Esophagus (tissue), 2 donors: Measurements from ENCODE around the gene F8A2. TPM values are rescaled to one million over a fixed set of nuclear protein-coding genes. Genes with fewer than 3 reads are reported as not detected.
"Not testable (repeated sequence)": the region's sequence is repeated elsewhere in the genome, so short reads cannot be mapped to it uniquely, and the experiment has no call there.

Experiments used
- H3K27ac ChIP-seq, 2 donors: one replicate each; pipeline ENCODE4 v1.5.1; 2013; ENCODE audit warnings: low read depth in 2 of 2, mild to moderate bottlenecking in 2 of 2, inconsistent platforms in 1 of 2, low read length in 1 of 2, moderate library complexity in 1 of 2
- H3K27me3 ChIP-seq, 2 donors: one replicate each; pipeline ENCODE4 v1.6.1; 2013; ENCODE audit warnings: low read length in 2 of 2, control low read depth in 1 of 2, mild to moderate bottlenecking in 1 of 2; ENCODE audit not compliant: insufficient read depth in 2 of 2, control insufficient read depth in 1 of 2
- H3K36me3 ChIP-seq, 2 donors: one replicate each; pipeline ENCODE4 v1.6.1; 2013; ENCODE audit warnings: low read length in 1 of 2; ENCODE audit not compliant: control insufficient read depth in 2 of 2, insufficient read depth in 2 of 2
- H3K4me1 ChIP-seq, 2 donors: one replicate each; pipeline ENCODE4 v1.6.1; 2013; ENCODE audit warnings: low read length in 1 of 2; ENCODE audit not compliant: control insufficient read depth in 2 of 2, insufficient read depth in 2 of 2
- H3K4me3 ChIP-seq, 2 donors: one replicate each; pipeline ENCODE4 v1.5.1; 2013; ENCODE audit warnings: low read length in 2 of 2, mild to moderate bottlenecking in 2 of 2, low read depth in 1 of 2, moderate library complexity in 1 of 2
- H3K9me3 ChIP-seq, 2 donors: one replicate each; pipeline ENCODE4 v1.6.1; 2013; ENCODE audit warnings: mild to moderate bottlenecking in 2 of 2, low read depth in 1 of 2, low read length in 1 of 2, moderate library complexity in 1 of 2; ENCODE audit not compliant: control insufficient read depth in 2 of 2, insufficient read depth in 1 of 2
- WGBS, 2 donors: extraction: QIAGEN DNeasy Blood & Tissue Kit; methylation state at CpG; one replicate each; pipeline ENCODE4 v1.1.7; 2013; 5-methylcytosine and 5-hydroxymethylcytosine counted together
- polyA plus RNA-seq, 2 donors: library from polyadenylated mRNA; stranded (reverse); fragments of 200-250 nt; gene quantifications; one replicate each; pipeline ENCODE4 v1.2.3, GENCODE V29; 2013
- donor health status: healthy with polysubstance abuse.
- donor health status: Bipolar disorder and iron deficiency.

Gene F8A2
- polyA plus RNA-seq, 2 donors: not detected

DNA sequence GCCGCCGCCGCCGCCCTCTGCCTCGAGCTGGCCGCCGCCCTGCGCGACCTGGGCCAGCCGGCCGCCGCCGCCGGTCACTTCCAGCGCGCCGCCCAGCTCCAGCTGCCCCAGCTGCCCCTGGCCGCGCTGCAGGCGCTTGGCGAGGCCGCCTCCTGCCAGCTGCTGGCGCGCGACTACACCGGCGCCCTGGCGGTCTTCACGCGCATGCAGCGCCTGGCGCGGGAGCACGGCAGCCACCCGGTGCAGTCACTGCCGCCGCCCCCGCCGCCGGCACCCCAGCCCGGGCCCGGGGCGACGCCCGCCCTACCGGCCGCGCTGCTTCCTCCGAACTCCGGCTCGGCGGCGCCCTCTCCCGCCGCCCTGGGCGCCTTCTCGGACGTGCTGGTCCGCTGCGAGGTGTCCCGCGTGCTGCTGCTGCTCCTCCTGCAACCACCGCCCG, 653 bp downstream of the F8A2 start:
- no CpG with 5 or more reads among the region's 64 CpGs for WGBS, 2 donors

DNA sequence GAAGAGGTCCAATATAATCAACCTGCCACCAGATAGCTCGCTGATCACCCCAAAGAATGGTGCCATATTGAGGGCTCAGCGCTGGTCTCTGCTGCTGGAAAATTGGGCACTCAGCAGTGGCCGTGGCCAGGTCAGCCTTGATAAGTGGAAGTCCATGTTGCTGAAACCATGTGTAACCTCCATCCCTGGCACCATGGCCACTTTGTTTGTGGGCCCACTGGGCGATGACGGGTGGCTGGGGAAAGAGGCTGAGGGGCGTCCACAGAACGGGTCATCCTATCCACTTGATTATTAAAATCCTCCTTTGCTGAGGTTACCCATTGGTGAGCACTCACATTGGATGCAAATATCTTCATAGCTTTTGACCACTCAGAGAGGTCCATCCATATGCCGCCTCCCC, 7.7 kb downstream of the F8A2 start:
- Histone ChIP-seq H3K4me3 (no peak overlapping the region), H3K36me3 (no peaks in the 10 kb centered on the region), H3K27me3 (no peaks in the 10 kb centered on the region), H3K9me3 (no peaks in the 10 kb centered on the region), H3K27ac (no peak overlapping the region), H3K4me1 (no peaks in the 10 kb centered on the region)
- 91 to 99% methylated on average over 8 of the region's 8 CpGs for WGBS, 2 donors

More for the DNA sequence above, 653 bp downstream of the F8A2 start:
- H3K36me3 ChIP-seq, H3K4me3 ChIP-seq, H3K4me1 ChIP-seq, H3K27ac ChIP-seq, H3K9me3 ChIP-seq, H3K27me3 ChIP-seq: not testable (repeated sequence)

DNA sequence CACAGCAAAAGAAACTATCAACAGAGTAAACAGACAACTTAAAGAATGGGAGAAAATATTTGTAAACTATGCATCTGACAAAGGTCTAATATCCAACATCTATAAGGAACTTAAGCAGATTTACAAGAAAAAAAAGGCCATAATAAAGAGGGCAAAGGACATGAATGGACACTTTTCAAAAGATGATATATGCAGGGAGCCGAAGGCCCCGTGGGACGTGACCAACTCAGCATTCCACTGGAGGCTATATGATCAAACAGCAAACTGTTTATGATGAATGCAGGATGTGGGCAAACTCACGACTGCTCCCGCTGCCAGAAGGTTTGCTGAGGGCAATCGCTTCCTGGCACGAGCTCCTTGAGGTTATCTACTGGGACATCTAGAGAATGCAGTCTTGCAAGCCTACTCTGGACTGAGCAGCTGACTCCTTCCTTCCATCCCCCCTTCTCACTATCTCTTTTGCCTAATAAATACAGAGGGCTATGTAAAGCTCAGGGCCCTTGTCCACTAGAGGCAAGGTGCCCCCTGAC, 12.9 kb downstream of the F8A2 start:
- H3K9me3 ChIP-seq, H3K4me3 ChIP-seq, H3K36me3 ChIP-seq, H3K27me3 ChIP-seq, H3K4me1 ChIP-seq, H3K27ac ChIP-seq: not testable (repeated sequence)
- 80 to 89% methylated on average over 7 of the region's 7 CpGs for WGBS, 2 donors

DNA sequence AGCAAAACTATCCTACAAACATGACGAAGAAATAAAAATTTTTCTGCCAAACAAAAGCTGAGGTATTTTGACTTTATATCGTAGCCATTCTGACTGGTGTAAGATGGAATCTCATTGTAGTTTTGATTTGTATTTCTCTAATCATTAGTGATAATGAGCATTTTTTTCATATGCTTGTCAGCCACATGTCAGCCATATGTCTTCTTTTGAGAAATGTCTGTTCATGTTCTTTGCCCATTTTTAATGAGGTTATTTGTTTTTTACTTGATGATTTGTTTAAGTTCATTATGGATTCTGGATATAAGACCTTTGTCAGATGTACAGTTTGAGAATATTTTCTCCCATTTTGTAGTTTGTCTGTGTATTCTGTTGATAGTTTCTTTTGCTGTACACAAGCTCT, 24.5 kb downstream of the F8A2 start:
- Histone ChIP-seq H3K4me3 (no peak overlapping the region), H3K9me3 (no peaks in the 10 kb centered on the region), H3K27me3 (no peaks in the 10 kb centered on the region), H3K27ac (no peak overlapping the region), H3K4me1 (no peaks in the 10 kb centered on the region), H3K36me3 (no peaks in the 10 kb centered on the region)
- WGBS, 2 donors: 77 to 96% methylated on average over 2 of the region's 2 CpGs

DNA sequence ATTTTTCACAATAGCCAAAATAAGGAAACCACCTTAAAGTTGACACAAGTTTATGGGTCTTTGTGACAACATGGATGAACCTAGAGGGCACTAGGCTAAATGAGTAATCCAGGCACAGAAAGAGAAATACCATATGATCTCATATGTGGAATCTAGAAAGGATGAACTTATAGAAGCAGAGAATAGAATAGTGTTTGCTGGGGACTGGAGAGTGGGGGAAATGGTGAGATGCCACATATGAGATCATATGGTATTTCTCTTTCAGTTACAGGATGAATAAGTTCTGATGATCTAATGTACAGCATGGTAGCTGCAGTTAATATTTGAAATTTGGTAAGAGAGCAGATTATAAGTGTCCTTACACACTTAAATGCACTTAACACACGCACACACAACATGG, 35.9 kb downstream of the F8A2 start:
- Histone ChIP-seq H3K36me3 (no peaks in the 10 kb centered on the region), H3K4me1 (no peaks in the 10 kb centered on the region)
- WGBS, 2 donors: 59 to 97% methylated on average over 1 of the region's 1 CpG

More for the DNA sequence above, 35.9 kb downstream of the F8A2 start:
- H3K4me3 ChIP-seq: no peak overlapping the region
- no peaks in the 10 kb centered on the region for H3K9me3 ChIP-seq
- no peaks in the 10 kb centered on the region for H3K27me3 ChIP-seq
- no peak overlapping the region for H3K27ac ChIP-seq

Other genes starting within 250 kb of the F8A2 start
- 10 to 100 TPM; 21.2 to 28.2 TPM for gene VBP1, start 165.6 kb upstream of the F8A2 start, polyA plus RNA-seq
- under 1 TPM; 0.09 to 0.10 TPM for gene RAB39B, start 117.6 kb upstream of the F8A2 start, polyA plus RNA-seq
- gene CLIC2, start 47.5 kb upstream of the F8A2 start, polyA plus RNA-seq: 1 to 10 TPM; 2.0 to 2.8 TPM
- gene F8A3, start 76.5 kb downstream of the F8A2 start, polyA plus RNA-seq: 1 to 10 TPM in 1 of 2 donors, not detected in 1; 1.8 TPM
- under 1 TPM; 0.21 to 0.26 TPM for gene SPRY3, start 230.5 kb downstream of the F8A2 start, polyA plus RNA-seq
- 1 to 10 TPM; 3.9 to 7.7 TPM for gene TMLHE, start 230.9 kb downstream of the F8A2 start, polyA plus RNA-seq